GM12878 (cell line): ENCODE data around the gene MDM1. TPM values are rescaled to one million over a fixed set of nuclear protein-coding genes. Genes with fewer than 3 reads are reported as not detected.

ENCODE experiments used
- CBX5 ChIP-seq: sonication (generic); IDR thresholded peaks from 2 replicates; pipeline ENCODE4 v1.6.1; 2016; ENCODE audit warnings: low read depth, moderate library complexity, mild to moderate bottlenecking, inconsistent platforms
- FOXM1 ChIP-seq: IDR thresholded peaks from 2 replicates; pipeline ENCODE4 v1.6.1; 2012; ENCODE audit warnings: low read depth, mild to moderate bottlenecking, inconsistent platforms, low read length, moderate library complexity
- HDAC6 ChIP-seq: fragments of 200-600 bp; sonication (generic); IDR thresholded peaks from one replicate; pipeline ENCODE4 v1.8.0; 2017; ENCODE audit warnings: antibody characterized with exemption; ENCODE audit not compliant: unreplicated experiment
- HSF1 ChIP-seq: fragments of 150-350 bp; IDR thresholded peaks from 2 replicates; pipeline ENCODE4 v1.6.1; 2014; ENCODE audit warnings: mild to moderate bottlenecking, low read depth, low read length
- IKZF2 ChIP-seq, 2 experiments: fragments of 450-650 bp; IDR thresholded peaks; 2 replicates each; pipeline ENCODE4 v1.6.1; 2017; ENCODE audit warnings: mild to moderate bottlenecking in 2 of 2, moderate library complexity in 2 of 2
- SMARCA5 ChIP-seq: fragments of 450-650 bp; IDR thresholded peaks from 2 replicates; pipeline ENCODE4 v1.6.1; 2017; ENCODE audit warnings: mild to moderate bottlenecking
- TCF7 ChIP-seq: IDR thresholded peaks from 2 replicates; pipeline ENCODE4 v1.6.1; 2014; ENCODE audit warnings: antibody characterized with exemption, borderline replicate concordance
- ZNF207 ChIP-seq: fragments of 450-650 bp; IDR thresholded peaks from 2 replicates; pipeline ENCODE4 v1.6.1; 2014; ENCODE audit warnings: antibody characterized with exemption, mild to moderate bottlenecking, borderline replicate concordance
- ZNF687 ChIP-seq: fragments of 450-650 bp; IDR thresholded peaks from 2 replicates; pipeline ENCODE4 v1.6.1; 2017; ENCODE audit warnings: mild to moderate bottlenecking, moderate library complexity
- polyA plus RNA-seq, 11 experiments: library from polyadenylated mRNA; depleted of rRNA in 4 of 11; unstranded in 6 of 11; stranded (reverse) in 5 of 11; fragments of >200 nt; fragmentation: Nextera tagmentation in 4 of 11; fragmentation: Illumina TruSeq in 1 of 11; extraction: Ambion mirVana in 4 of 11; extraction: Trizol in 1 of 11; gene quantifications; 1 replicate in 1 of 11; 2 replicates in 10 of 11; pipeline versions ENCODE4 v1.2.1 to v1.2.3, GENCODE V29; 2011 to 2016; ENCODE audit warnings: inconsistent platforms in 2 of 11, missing spikeins in 2 of 11, low read depth in 1 of 11
- total RNA-seq, 4 experiments: library from RNA; depleted of rRNA in 3 of 4; stranded (reverse); fragments of >200 nt in 3 of 4; fragmentation: Illumina TruSeq in 1 of 4; extraction: Trizol in 1 of 4; gene quantifications; 2 replicates each; pipeline versions ENCODE4 v1.2.1 to v1.2.3, GENCODE V29; 2013 to 2021
- TF ChIP-seq, protein P1 (sequence below): fragments of 450-650 bp; formaldehyde crosslinking; IDR thresholded peaks from 2 replicates; pipeline ENCODE4 v1.4.0; 2020; ENCODE audit warnings: mild to moderate bottlenecking, moderate library complexity
- TF ChIP-seq, protein P2 (sequence below): fragments of 450-650 bp; IDR thresholded peaks from 2 replicates; pipeline ENCODE4 v1.6.1; 2018; ENCODE audit warnings: mild to moderate bottlenecking, low read depth, moderate library complexity; ENCODE audit not compliant: partially characterized antibody
- TF ChIP-seq, protein P3 (sequence below): IDR thresholded peaks from 2 replicates; pipeline ENCODE4 v1.6.1; 2012; ENCODE audit warnings: improper control_type of control experiment, low read depth, low read length; ENCODE audit not compliant: insufficient replicate concordance

Gene MDM1
- total and polyA plus RNA-seq, 10 of the 15 experiments (the other 5 are each of a cell fraction or from before 2014, with no cell fraction given) = 10.1 to 25.3 (median 16.5) TPM

DNA sequence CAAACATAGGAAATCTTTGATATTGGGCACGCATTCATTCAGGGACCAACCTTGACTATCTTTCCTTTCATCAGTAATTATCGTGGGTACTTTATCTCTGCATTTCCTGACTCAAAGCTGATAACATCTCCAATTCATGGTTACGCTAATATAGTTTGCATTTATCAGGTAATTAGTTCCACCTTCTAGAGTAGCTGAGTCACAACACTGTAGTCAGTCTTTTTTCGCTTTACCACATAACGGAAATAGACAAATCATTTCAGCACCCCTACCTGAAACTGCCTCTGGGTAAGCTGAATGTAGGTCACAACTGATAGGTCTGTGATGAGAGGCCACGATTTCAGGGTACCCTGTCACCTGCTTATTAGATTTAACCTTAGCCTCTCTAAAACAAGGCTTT, 42.0 kb downstream of the MDM1 start (continued):
- no peak for TF ChIP-seq HDAC6
- TF ChIP-seq FOXM1 = peak; percentile 89; the same call in 1 of the 2 replicates
- TF ChIP-seq, protein P1, sequence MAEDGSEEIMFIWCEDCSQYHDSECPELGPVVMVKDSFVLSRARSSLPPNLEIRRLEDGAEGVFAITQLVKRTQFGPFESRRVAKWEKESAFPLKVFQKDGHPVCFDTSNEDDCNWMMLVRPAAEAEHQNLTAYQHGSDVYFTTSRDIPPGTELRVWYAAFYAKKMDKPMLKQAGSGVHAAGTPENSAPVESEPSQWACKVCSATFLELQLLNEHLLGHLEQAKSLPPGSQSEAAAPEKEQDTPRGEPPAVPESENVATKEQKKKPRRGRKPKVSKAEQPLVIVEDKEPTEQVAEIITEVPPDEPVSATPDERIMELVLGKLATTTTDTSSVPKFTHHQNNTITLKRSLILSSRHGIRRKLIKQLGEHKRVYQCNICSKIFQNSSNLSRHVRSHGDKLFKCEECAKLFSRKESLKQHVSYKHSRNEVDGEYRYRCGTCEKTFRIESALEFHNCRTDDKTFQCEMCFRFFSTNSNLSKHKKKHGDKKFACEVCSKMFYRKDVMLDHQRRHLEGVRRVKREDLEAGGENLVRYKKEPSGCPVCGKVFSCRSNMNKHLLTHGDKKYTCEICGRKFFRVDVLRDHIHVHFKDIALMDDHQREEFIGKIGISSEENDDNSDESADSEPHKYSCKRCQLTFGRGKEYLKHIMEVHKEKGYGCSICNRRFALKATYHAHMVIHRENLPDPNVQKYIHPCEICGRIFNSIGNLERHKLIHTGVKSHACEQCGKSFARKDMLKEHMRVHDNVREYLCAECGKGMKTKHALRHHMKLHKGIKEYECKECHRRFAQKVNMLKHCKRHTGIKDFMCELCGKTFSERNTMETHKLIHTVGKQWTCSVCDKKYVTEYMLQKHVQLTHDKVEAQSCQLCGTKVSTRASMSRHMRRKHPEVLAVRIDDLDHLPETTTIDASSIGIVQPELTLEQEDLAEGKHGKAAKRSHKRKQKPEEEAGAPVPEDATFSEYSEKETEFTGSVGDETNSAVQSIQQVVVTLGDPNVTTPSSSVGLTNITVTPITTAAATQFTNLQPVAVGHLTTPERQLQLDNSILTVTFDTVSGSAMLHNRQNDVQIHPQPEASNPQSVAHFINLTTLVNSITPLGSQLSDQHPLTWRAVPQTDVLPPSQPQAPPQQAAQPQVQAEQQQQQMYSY = no peak
- no peak for TF ChIP-seq TCF7
- TF ChIP-seq SMARCA5 = no peak
- TF ChIP-seq, protein P2, sequence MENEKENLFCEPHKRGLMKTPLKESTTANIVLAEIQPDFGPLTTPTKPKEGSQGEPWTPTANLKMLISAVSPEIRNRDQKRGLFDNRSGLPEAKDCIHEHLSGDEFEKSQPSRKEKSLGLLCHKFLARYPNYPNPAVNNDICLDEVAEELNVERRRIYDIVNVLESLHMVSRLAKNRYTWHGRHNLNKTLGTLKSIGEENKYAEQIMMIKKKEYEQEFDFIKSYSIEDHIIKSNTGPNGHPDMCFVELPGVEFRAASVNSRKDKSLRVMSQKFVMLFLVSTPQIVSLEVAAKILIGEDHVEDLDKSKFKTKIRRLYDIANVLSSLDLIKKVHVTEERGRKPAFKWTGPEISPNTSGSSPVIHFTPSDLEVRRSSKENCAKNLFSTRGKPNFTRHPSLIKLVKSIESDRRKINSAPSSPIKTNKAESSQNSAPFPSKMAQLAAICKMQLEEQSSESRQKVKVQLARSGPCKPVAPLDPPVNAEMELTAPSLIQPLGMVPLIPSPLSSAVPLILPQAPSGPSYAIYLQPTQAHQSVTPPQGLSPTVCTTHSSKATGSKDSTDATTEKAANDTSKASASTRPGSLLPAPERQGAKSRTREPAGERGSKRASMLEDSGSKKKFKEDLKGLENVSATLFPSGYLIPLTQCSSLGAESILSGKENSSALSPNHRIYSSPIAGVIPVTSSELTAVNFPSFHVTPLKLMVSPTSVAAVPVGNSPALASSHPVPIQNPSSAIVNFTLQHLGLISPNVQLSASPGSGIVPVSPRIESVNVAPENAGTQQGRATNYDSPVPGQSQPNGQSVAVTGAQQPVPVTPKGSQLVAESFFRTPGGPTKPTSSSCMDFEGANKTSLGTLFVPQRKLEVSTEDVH = no peak
- TF ChIP-seq IKZF2 (IDR thresholded peaks at IDR 0.05) = peak; percentile 64 to 88; a peak in 3 of 4 replicates
- 0 out of 2 replicates have a peak, but pooled peaks have one; percentile 49 for TF ChIP-seq CBX5
- TF ChIP-seq ZNF687 = no peak
- no peak for TF ChIP-seq HSF1
- no peak for TF ChIP-seq ZNF207
- TF ChIP-seq, protein P3, sequence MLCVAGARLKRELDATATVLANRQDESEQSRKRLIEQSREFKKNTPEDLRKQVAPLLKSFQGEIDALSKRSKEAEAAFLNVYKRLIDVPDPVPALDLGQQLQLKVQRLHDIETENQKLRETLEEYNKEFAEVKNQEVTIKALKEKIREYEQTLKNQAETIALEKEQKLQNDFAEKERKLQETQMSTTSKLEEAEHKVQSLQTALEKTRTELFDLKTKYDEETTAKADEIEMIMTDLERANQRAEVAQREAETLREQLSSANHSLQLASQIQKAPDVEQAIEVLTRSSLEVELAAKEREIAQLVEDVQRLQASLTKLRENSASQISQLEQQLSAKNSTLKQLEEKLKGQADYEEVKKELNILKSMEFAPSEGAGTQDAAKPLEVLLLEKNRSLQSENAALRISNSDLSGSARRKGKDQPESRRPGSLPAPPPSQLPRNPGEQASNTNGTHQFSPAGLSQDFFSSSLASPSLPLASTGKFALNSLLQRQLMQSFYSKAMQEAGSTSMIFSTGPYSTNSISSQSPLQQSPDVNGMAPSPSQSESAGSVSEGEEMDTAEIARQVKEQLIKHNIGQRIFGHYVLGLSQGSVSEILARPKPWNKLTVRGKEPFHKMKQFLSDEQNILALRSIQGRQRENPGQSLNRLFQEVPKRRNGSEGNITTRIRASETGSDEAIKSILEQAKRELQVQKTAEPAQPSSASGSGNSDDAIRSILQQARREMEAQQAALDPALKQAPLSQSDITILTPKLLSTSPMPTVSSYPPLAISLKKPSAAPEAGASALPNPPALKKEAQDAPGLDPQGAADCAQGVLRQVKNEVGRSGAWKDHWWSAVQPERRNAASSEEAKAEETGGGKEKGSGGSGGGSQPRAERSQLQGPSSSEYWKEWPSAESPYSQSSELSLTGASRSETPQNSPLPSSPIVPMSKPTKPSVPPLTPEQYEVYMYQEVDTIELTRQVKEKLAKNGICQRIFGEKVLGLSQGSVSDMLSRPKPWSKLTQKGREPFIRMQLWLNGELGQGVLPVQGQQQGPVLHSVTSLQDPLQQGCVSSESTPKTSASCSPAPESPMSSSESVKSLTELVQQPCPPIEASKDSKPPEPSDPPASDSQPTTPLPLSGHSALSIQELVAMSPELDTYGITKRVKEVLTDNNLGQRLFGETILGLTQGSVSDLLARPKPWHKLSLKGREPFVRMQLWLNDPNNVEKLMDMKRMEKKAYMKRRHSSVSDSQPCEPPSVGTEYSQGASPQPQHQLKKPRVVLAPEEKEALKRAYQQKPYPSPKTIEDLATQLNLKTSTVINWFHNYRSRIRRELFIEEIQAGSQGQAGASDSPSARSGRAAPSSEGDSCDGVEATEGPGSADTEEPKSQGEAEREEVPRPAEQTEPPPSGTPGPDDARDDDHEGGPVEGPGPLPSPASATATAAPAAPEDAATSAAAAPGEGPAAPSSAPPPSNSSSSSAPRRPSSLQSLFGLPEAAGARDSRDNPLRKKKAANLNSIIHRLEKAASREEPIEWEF = peak; percentile 67
